ENCODE data around the gene KDR.

Gene KDR

GRCh38 chr4:55038176-55038890 is 87.1 kb downstream of the KDR start:
- Histone ChIP-seq H3K9ac (ENCODE audit: low read length) (no peak overlapping the region), H3K9me3 (ENCODE audit: control insufficient read depth, low read depth, low read length) (peaks cover 9% of the 10 kb centered on the region), H3K4me1 (ENCODE audit: control insufficient read depth, low read depth, low read length) (no peaks in the 10 kb centered on the region), H3K27me3 (ENCODE audit: control insufficient read depth, insufficient read depth, low read length) (no peaks in the 10 kb centered on the region), H3K4me3 (ENCODE audit: low read length) (no peak overlapping the region), H3K36me3 (ENCODE audit: control insufficient read depth, low read depth, low read length) (no peaks in the 10 kb centered on the region), H3K27ac (ENCODE audit: low read length) (no peak overlapping the region)

DNA sequence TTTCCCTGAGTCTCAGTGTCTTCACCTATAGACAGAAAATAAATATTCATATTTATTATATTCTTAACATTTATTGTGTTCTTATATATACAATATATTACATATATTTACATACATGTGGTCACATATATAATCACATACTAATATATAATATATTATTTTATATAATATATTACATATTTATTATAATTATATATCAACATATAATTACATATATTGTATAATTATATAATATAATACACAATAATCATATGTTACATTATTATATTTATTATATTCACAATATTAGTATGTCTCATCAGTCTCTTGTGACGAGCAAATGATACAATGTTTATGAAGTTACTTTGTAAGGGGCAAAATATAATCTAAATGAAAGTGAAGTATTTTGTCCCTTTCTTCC is 87.7 kb downstream of the KDR start:
- no peak overlapping the region for H3K4me3 ChIP-seq (ENCODE audit: low read length)
- no peak overlapping the region for H3K9ac ChIP-seq (ENCODE audit: low read length)
- no peak overlapping the region for H3K27ac ChIP-seq (ENCODE audit: low read length)
- peaks cover 9% of the 10 kb centered on the region for H3K9me3 ChIP-seq (ENCODE audit: control insufficient read depth, low read depth, low read length)
- no peaks in the 10 kb centered on the region for H3K27me3 ChIP-seq (ENCODE audit: control insufficient read depth, insufficient read depth, low read length)
- H3K36me3 ChIP-seq (ENCODE audit: control insufficient read depth, low read depth, low read length): no peaks in the 10 kb centered on the region
- H3K4me1 ChIP-seq (ENCODE audit: control insufficient read depth, low read depth, low read length): peaks cover 2% of the 10 kb centered on the region

GRCh38 chr4:55036405-55036804 is 89.0 kb downstream of the KDR start:
- Histone ChIP-seq H3K4me1 (ENCODE audit: control insufficient read depth, low read depth, low read length) (peaks cover 5% of the 10 kb centered on the region), H3K9me3 (ENCODE audit: control insufficient read depth, low read depth, low read length) (peaks cover 9% of the 10 kb centered on the region), H3K9ac (ENCODE audit: low read length) (no peak overlapping the region), H3K36me3 (ENCODE audit: control insufficient read depth, low read depth, low read length) (no peaks in the 10 kb centered on the region), H3K27me3 (ENCODE audit: control insufficient read depth, insufficient read depth, low read length) (no peaks in the 10 kb centered on the region), H3K4me3 (ENCODE audit: low read length) (no peak overlapping the region), H3K27ac (ENCODE audit: low read length) (no peak overlapping the region)

DNA sequence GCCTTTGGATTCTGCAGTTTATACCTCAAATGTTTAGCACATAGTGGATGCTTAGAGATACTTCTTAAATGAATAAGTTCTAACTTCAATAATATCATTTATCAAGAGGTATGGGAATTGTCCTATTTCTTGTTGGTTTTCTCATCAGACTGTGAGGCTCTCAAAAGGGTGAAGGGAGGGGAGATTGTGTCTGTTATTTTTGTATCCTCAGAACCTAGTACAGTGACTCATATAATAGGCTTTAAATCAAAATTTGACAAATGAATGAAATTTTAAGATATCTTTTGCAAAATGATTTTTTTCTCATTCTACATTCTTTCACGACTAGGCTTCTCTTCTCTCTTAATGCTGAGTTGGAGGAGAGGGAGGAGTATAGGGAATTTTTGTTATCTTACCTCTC is 89.5 kb downstream of the KDR start:
- Histone ChIP-seq H3K9ac (ENCODE audit: low read length) (no peak overlapping the region), H3K36me3 (ENCODE audit: control insufficient read depth, low read depth, low read length) (no peaks in the 10 kb centered on the region), H3K9me3 (ENCODE audit: control insufficient read depth, low read depth, low read length) (peaks cover 5% of the 10 kb centered on the region), H3K27ac (ENCODE audit: low read length) (no peak overlapping the region), H3K4me1 (ENCODE audit: control insufficient read depth, low read depth, low read length) (peaks cover 5% of the 10 kb centered on the region), H3K4me3 (ENCODE audit: low read length) (no peak overlapping the region), H3K27me3 (ENCODE audit: control insufficient read depth, insufficient read depth, low read length) (no peaks in the 10 kb centered on the region)

DNA sequence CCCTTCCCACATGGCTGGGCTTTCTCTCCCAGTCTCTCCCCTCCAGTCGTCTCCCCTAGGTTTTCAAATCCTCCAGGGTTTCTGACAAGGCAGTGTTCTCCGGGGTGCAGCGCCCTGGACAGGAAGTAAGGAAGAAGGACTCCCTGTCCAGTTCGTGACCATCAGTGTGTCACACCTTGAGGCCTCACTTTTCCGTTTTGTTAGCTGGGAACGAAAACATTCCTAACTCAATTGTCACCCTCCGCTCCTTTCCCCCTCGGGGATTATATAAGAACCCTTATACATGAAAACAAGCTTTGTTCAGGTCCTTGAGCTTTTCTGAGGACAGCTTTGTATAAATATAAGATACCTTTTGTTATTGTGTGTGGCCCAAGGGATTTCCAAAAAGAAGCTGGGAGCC is 92.1 kb downstream of the KDR start:
- Histone ChIP-seq H3K27ac (ENCODE audit: low read length) (no peak overlapping the region), H3K36me3 (ENCODE audit: control insufficient read depth, low read depth, low read length) (no peaks in the 10 kb centered on the region), H3K27me3 (ENCODE audit: control insufficient read depth, insufficient read depth, low read length) (no peaks in the 10 kb centered on the region), H3K4me1 (ENCODE audit: control insufficient read depth, low read depth, low read length) (peaks cover 13% of the 10 kb centered on the region), H3K4me3 (ENCODE audit: low read length) (no peak overlapping the region), H3K9me3 (ENCODE audit: control insufficient read depth, low read depth, low read length) (no peaks in the 10 kb centered on the region), H3K9ac (ENCODE audit: low read length) (no peak overlapping the region)

DNA sequence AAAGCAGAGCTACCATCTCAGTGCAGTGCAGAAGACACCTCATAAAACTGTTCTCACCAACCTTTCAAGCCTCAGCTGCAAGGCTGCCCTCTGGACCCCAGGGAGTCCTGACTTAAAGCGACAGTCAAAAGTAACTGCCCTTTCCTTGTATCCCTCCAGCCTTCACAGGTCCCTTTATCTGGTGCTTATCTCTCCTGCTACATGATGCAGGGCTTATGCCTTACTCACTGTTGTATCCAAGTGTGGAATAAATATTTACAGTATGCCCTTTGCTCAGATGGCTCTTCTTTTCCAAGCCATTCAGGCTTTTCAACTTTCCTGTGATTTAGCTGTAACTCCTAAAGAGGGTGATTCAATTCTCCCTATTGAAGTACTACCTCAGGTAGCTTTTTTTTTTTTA is 92.6 kb downstream of the KDR start:
- Histone ChIP-seq H3K27ac (ENCODE audit: low read length) (no peak overlapping the region), H3K4me3 (ENCODE audit: low read length) (no peak overlapping the region), H3K9me3 (ENCODE audit: control insufficient read depth, low read depth, low read length) (no peaks in the 10 kb centered on the region), H3K4me1 (ENCODE audit: control insufficient read depth, low read depth, low read length) (peaks cover 13% of the 10 kb centered on the region), H3K27me3 (ENCODE audit: control insufficient read depth, insufficient read depth, low read length) (no peaks in the 10 kb centered on the region), H3K36me3 (ENCODE audit: control insufficient read depth, low read depth, low read length) (no peaks in the 10 kb centered on the region), H3K9ac (ENCODE audit: low read length) (no peak overlapping the region)

DNA sequence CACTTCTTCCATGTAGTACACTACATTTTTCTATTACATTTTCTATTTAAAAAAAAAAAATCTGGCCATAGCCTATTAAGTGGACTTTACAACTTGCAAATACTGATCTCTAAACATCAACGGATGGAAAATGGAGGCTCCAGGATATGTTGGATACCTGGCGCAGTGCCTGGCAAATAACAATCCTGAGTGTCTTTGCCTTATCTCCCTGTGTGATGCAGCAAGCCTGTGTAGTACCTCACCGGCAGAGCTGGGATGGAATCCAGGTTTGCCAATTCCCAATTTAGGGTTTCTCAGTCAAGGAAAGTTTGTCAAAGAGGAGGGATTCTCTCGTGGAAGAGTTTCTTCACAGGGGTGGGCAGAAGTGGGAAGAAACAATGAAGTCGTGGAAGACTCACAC is 93.2 kb downstream of the KDR start:
- no peaks in the 10 kb centered on the region for H3K27me3 ChIP-seq (ENCODE audit: control insufficient read depth, insufficient read depth, low read length)

GRCh38 chr4:55031158-55031557 is 94.2 kb downstream of the KDR start:
- H3K36me3 ChIP-seq (ENCODE audit: control insufficient read depth, low read depth, low read length): no peaks in the 10 kb centered on the region
- H3K9me3 ChIP-seq (ENCODE audit: control insufficient read depth, low read depth, low read length): no peaks in the 10 kb centered on the region
- H3K27me3 ChIP-seq (ENCODE audit: control insufficient read depth, insufficient read depth, low read length): no peaks in the 10 kb centered on the region
- peaks cover 13% of the 10 kb centered on the region for H3K4me1 ChIP-seq (ENCODE audit: control insufficient read depth, low read depth, low read length)
- H3K27ac ChIP-seq (ENCODE audit: low read length): no peak overlapping the region
- H3K4me3 ChIP-seq (ENCODE audit: low read length): no peak overlapping the region
- no peak overlapping the region for H3K9ac ChIP-seq (ENCODE audit: low read length)

More for the DNA sequence above, 93.2 kb downstream of the KDR start:
- H3K4me3 ChIP-seq (ENCODE audit: low read length): no peak overlapping the region
- no peaks in the 10 kb centered on the region for H3K36me3 ChIP-seq (ENCODE audit: control insufficient read depth, low read depth, low read length)
- H3K9ac ChIP-seq (ENCODE audit: low read length): no peak overlapping the region
- peaks cover 13% of the 10 kb centered on the region for H3K4me1 ChIP-seq (ENCODE audit: control insufficient read depth, low read depth, low read length)
- no peaks in the 10 kb centered on the region for H3K9me3 ChIP-seq (ENCODE audit: control insufficient read depth, low read depth, low read length)
- H3K27ac ChIP-seq (ENCODE audit: low read length): no peak overlapping the region

DNA sequence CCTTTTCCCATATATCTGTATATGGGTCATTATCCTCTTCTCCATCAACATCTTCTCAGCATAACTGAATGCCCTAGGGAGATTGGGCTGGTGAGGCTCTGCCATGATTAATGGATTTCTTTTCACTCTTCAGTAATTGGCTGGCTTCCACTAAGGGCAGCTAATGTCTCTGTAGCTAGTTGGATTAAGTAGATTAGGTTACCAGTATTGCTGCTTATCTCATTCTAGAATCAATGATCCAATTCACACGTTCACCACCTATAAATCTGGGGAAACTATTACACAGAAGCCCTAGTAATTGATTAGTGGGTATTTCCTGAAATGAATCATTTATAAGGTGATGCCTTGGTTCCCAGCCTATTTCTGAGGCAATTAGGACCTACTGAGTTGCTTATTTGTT is 94.8 kb downstream of the KDR start:
- Histone ChIP-seq H3K9me3 (ENCODE audit: control insufficient read depth, low read depth, low read length) (no peaks in the 10 kb centered on the region), H3K4me3 (ENCODE audit: low read length) (no peak overlapping the region), H3K27me3 (ENCODE audit: control insufficient read depth, insufficient read depth, low read length) (no peaks in the 10 kb centered on the region), H3K4me1 (ENCODE audit: control insufficient read depth, low read depth, low read length) (peaks cover 13% of the 10 kb centered on the region), H3K36me3 (ENCODE audit: control insufficient read depth, low read depth, low read length) (no peaks in the 10 kb centered on the region), H3K9ac (ENCODE audit: low read length) (no peak overlapping the region), H3K27ac (ENCODE audit: low read length) (no peak overlapping the region)

- H3K9ac ChIP-seq (ENCODE audit: low read length): no peak overlapping the region
- no peaks in the 10 kb centered on the region for H3K27me3 ChIP-seq (ENCODE audit: control insufficient read depth, insufficient read depth, low read length)
- H3K9me3 ChIP-seq (ENCODE audit: control insufficient read depth, low read depth, low read length): no peaks in the 10 kb centered on the region
- H3K27ac ChIP-seq (ENCODE audit: low read length): no peak overlapping the region
- no peak overlapping the region for H3K4me3 ChIP-seq (ENCODE audit: low read length)
- peaks cover 13% of the 10 kb centered on the region for H3K4me1 ChIP-seq (ENCODE audit: control insufficient read depth, low read depth, low read length)
- no peaks in the 10 kb centered on the region for H3K36me3 ChIP-seq (ENCODE audit: control insufficient read depth, low read depth, low read length)
Measured at GRCh38 chr4:55029821-55030503, 95.4 kb downstream of the KDR start.

DNA sequence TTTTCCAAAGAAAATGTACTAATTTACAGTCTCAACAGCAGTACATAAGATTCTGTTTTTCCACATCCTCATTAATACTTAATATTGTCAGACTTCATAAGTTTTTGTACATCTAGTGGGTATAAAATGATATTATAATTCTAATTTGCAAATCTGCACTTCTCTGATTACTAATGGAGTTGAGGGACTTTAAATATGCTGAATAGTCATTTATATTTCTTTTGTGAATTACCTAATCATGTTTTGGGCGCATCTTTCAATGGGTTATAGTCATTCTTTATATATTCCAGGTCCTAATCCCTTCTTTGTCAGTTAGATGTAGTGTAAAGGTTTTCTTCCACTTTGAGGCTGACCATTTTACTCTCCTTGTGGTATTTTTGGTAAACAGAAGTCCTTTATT is 96.1 kb downstream of the KDR start:
- Histone ChIP-seq H3K9me3 (ENCODE audit: control insufficient read depth, low read depth, low read length) (no peaks in the 10 kb centered on the region), H3K4me3 (ENCODE audit: low read length) (no peak overlapping the region), H3K27ac (ENCODE audit: low read length) (no peak overlapping the region), H3K9ac (ENCODE audit: low read length) (no peak overlapping the region), H3K36me3 (ENCODE audit: control insufficient read depth, low read depth, low read length) (no peaks in the 10 kb centered on the region), H3K27me3 (ENCODE audit: control insufficient read depth, insufficient read depth, low read length) (no peaks in the 10 kb centered on the region), H3K4me1 (ENCODE audit: control insufficient read depth, low read depth, low read length) (peaks cover 13% of the 10 kb centered on the region)

Data from iPS-18a (cell line).